Activated T-cell treated with anti-CD3 and anti-CD28 coated beads for 24 hours (primary cell): Measurements from ENCODE around the gene SCFD1.
"Not testable (repeated sequence)": the region's sequence is repeated elsewhere in the genome, so short reads cannot be mapped to it uniquely, and the experiment has no call there.

ENCODE experiments used
- DNase-seq: peaks from one replicate; pipeline ENCODE4 v3.0.0-alpha.2; 2020; ENCODE audit warnings: low read depth

SCFD1 gene

GRCh38 chr14:30673071-30673470 lies 51.0 kb downstream of the SCFD1 start:
- no peak for DNase-seq

GRCh38 chr14:30678926-30679431 lies 56.9 kb downstream of the SCFD1 start:
- DNase-seq = no peak

GRCh38 chr14:30680036-30680435 lies 57.9 kb downstream of the SCFD1 start:
- no peak for DNase-seq

GRCh38 chr14:30680776-30681175 lies 58.7 kb downstream of the SCFD1 start:
- not testable (repeated sequence) for DNase-seq

GRCh38 chr14:30681752-30682355 lies 59.7 kb downstream of the SCFD1 start:
- no peak for DNase-seq

GRCh38 chr14:30690487-30691355 lies 68.6 kb downstream of the SCFD1 start:
- not testable (repeated sequence) for DNase-seq

GRCh38 chr14:30691751-30692398 lies 69.8 kb downstream of the SCFD1 start:
- no peak for DNase-seq

GRCh38 chr14:30692669-30693068 lies 70.5 kb downstream of the SCFD1 start:
- no peak for DNase-seq

GRCh38 chr14:30698463-30698862 lies 76.3 kb downstream of the SCFD1 start:
- no peak for DNase-seq

- DNase-seq = no peak
Measured at GRCh38 chr14:30706704-30707103, 84.6 kb downstream of the SCFD1 start.

GRCh38 chr14:30708157-30708556 lies 86.0 kb downstream of the SCFD1 start:
- no peak for DNase-seq

- DNase-seq = no peak
Measured at GRCh38 chr14:30709201-30709600, 87.1 kb downstream of the SCFD1 start.

- DNase-seq = no peak
Measured at GRCh38 chr14:30710876-30711275, 88.8 kb downstream of the SCFD1 start.

- DNase-seq = no peak
Measured at GRCh38 chr14:30719137-30719536, 97.0 kb downstream of the SCFD1 start.

GRCh38 chr14:30725763-30726162 lies 103.6 kb downstream of the SCFD1 start:
- DNase-seq = no peak

- DNase-seq = no peak
Measured at GRCh38 chr14:30728471-30728870, 106.4 kb downstream of the SCFD1 start.

GRCh38 chr14:30737916-30738315 lies 115.8 kb downstream of the SCFD1 start:
- no peak for DNase-seq

- DNase-seq = no peak
Measured at GRCh38 chr14:30738978-30739377, 116.9 kb downstream of the SCFD1 start.

- no peak for DNase-seq
Measured at GRCh38 chr14:30748343-30748742, 126.2 kb downstream of the SCFD1 start.

GRCh38 chr14:30751646-30752416 lies 129.7 kb downstream of the SCFD1 start:
- no peak for DNase-seq

- no peak for DNase-seq
Measured at GRCh38 chr14:30753452-30753851, 131.3 kb downstream of the SCFD1 start.

GRCh38 chr14:30754778-30755177 lies 132.7 kb downstream of the SCFD1 start:
- no peak for DNase-seq
